NCI-H460 (cell line): Measurements from ENCODE around the gene CCNQ. TPM values are rescaled to one million over a fixed set of nuclear protein-coding genes. Genes with fewer than 3 reads are reported as not detected.

ENCODE experiments used
- DNase-seq: peaks from one replicate; pipeline ENCODE4 v3.0.0-alpha.2; 2016; ENCODE audit warnings: low read depth; ENCODE audit errors: extremely low read depth
- total RNA-seq: library from RNA; depleted of rRNA; stranded (reverse); fragments of >200 nt; shearing (Covaris generic); gene quantifications from 2 replicates; pipeline ENCODE4 v1.2.3, GENCODE V29; 2014

The CCNQ gene
- total RNA-seq, 1 experiment from 2014 or later, result 33.7 TPM

GRCh38 chrX:153599192-153600031 lies 473 bp upstream of the CCNQ start:
- peak; percentile 87 for DNase-seq

- DNase-seq, result no peak
Measured at GRCh38 chrX:153596981-153597750, 1.8 kb downstream of the CCNQ start.

GRCh38 chrX:153595859-153596857 lies 2.8 kb downstream of the CCNQ start:
- no peak for DNase-seq

GRCh38 chrX:153595387-153595786 lies 3.6 kb downstream of the CCNQ start:
- DNase-seq, result no peak

GRCh38 chrX:153593811-153594500 lies 5.0 kb downstream of the CCNQ start:
- DNase-seq, result no peak

- no peak for DNase-seq
Measured at GRCh38 chrX:153592966-153593688, 5.8 kb downstream of the CCNQ start.

- no peak for DNase-seq
Measured at GRCh38 chrX:153592091-153592833, 6.7 kb downstream of the CCNQ start.

- no peak for DNase-seq
Measured at GRCh38 chrX:153590961-153591956, 7.7 kb downstream of the CCNQ start.

DNA sequence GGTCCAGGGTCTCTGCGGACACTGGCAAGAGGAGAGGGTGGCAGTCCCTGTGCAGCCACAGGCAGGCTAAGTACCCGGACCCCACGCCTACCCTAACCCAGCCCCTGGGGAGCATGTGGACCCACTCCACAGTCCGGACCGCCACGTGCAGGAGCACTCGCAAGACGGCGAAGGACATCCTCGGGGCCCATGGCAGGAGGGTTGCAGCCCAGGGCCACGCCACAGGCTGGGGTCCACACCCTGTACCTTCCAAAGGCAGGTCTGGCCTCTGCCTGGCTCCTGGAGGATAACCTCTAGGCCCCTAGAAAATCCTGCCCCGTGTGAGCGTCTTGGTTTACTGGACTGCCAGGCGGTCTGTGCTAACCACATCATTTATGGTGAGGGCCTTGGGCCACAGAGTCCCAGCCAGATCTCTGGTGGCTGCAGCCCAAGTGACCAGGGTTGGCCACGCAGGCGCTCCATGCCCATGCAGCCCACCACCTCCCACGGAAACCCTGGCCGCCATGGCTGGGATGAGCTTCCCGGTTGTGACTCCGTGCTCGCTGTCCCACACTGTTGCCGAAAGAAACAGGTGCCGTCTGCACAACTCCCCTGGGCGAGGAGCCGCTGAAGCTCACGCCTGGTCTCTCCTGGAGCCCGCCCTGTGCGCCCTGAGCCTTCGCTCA lies 10.0 kb downstream of the CCNQ start:
- no peak for DNase-seq

- no peak for DNase-seq
Measured at GRCh38 chrX:153588021-153588781, 10.7 kb downstream of the CCNQ start.

- no peak for DNase-seq
Measured at GRCh38 chrX:153587342-153587741, 11.6 kb downstream of the CCNQ start.

DNA sequence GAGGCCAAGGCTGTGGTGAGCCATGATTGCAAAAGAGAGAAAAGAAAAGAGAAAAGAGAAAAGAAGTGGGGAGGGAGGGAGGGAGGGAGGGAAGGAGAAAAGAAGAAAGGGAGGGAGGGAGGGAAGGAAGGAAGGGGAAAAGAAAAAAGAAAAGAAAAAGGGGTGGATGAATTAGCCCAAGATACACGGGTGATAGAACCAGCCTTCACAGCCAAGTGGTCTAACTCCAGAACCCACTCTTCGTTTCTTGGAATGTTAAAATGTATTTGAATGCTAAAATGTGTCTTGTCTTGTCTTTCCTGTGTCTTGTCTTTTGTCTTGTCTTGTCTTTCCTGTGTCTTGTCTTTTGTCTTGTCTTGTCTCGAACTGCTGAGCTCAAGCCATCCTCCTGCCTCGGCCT lies 13.1 kb downstream of the CCNQ start:
- DNase-seq, result no peak

GRCh38 chrX:153583433-153583832 lies 15.5 kb downstream of the CCNQ start:
- no peak for DNase-seq

- DNase-seq, result no peak
Measured at GRCh38 chrX:153582896-153583295, 16.0 kb downstream of the CCNQ start.

- no peak for DNase-seq
Measured at GRCh38 chrX:153580700-153581386, 18.1 kb downstream of the CCNQ start.

DNA sequence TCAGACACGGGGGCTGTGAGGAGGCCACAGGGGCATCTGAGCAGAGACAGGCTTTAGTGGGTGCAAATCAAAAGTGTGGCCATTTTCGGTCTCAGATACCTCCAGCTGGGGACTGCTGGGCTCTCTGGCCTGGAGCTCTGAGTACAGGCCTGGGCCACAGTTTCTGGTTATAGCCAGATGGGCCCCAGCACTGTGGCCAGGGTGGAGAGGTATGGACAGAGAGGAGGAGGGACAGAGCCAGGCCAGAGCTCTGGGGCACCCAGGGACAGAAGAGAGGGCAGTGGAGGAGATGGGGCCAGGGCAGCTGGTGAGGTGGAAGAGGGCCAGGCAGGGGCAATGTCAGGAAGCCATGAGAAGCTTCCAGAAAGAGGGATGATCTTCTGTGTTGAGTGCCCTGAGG lies 20.1 kb downstream of the CCNQ start:
- no peak for DNase-seq
